Ectodermal cell (in vitro differentiated cells): ENCODE measurements around the gene ANTXRL.
"Not testable (repeated sequence)": the region's sequence is repeated elsewhere in the genome, so short reads cannot be mapped to it uniquely, and the experiment has no call there.

Source experiments
- H3K27ac ChIP-seq: 2 replicates; pipeline ENCODE4 v1.7.0; 2013; ENCODE audit warnings: mild to moderate bottlenecking, low read depth, low read length; ENCODE audit not compliant: insufficient read depth, poor library complexity, severe bottlenecking
- H3K27me3 ChIP-seq: 2 replicates; pipeline ENCODE4 v1.7.0; 2013; ENCODE audit warnings: mild to moderate bottlenecking, low read length; ENCODE audit not compliant: insufficient read depth, control insufficient read depth, poor library complexity, severe bottlenecking
- H3K36me3 ChIP-seq: one replicate; pipeline ENCODE4 v1.7.0; 2013; ENCODE audit warnings: low read length; ENCODE audit not compliant: control insufficient read depth, insufficient read depth
- H3K4me1 ChIP-seq: one replicate; pipeline ENCODE4 v1.7.0; 2013; ENCODE audit warnings: low read length; ENCODE audit not compliant: control insufficient read depth, insufficient read depth
- H3K4me3 ChIP-seq: 2 replicates; pipeline ENCODE4 v1.7.0; 2013; ENCODE audit warnings: low read depth, low read length, control low read depth; ENCODE audit not compliant: insufficient read depth
- H3K9me3 ChIP-seq: 2 replicates; pipeline ENCODE4 v1.7.0; 2013; ENCODE audit warnings: mild to moderate bottlenecking, low read length, moderate library complexity; ENCODE audit not compliant: control insufficient read depth
- WGBS, 2 experiments: methylation state at CpG; one replicate each; pipeline ENCODE4 v1.1.7; 2013; ENCODE audit warnings: missing lambda C conversion rate in 2 of 2; 5-methylcytosine and 5-hydroxymethylcytosine counted together

The ANTXRL gene

DNA sequence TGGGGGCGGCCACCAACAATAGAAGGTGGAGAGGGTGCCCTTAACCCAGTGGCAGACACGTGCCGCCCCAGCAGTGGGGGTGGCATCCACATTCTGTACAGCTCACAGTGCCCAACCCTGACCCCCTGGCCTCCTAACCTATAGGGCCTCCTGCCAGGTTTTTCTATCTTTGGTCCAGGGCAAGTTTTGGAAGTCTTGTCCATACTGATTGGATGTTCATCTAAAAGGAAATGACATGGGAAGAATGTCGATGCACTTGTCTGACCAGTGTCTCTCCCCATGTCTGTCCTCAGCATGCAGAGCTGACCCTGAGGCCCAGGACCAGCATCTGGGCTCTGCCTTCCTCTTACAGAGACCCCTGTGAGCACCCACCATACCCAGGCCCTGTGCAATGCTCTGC is 32.3 kb upstream of the ANTXRL start:
- 85 to 90% methylated on average over 4 of the region's 4 CpGs for WGBS, 2 experiments
- H3K27me3 ChIP-seq, result no peaks in the 10 kb centered on the region
- no peaks in the 10 kb centered on the region for H3K4me1 ChIP-seq
- H3K36me3 ChIP-seq, result no peaks in the 10 kb centered on the region
- H3K4me3 ChIP-seq, result no peak overlapping the region
- H3K27ac ChIP-seq, result no peak overlapping the region
- no peaks in the 10 kb centered on the region for H3K9me3 ChIP-seq

DNA sequence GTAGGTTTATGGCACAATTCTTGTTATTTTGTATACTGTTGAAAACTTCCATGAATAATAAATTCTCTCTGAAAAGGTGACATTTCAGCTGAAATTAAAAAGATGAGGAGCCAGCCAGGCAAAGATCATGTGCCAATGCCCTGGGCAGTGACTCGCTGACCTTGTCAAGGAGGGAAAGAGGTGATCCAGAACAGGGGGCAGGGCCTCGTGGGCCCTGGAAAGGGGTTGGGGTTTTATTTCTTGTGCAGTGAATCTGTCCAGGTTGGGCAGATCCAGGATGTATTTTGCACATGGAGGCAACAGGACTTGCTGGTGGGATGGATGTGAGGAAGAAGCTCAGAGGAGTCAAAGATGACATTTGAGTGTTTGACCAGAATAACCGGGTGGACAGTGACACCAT is 31.6 kb upstream of the ANTXRL start:
- not testable (repeated sequence) for H3K4me3 ChIP-seq, H3K27me3 ChIP-seq, H3K36me3 ChIP-seq, H3K4me1 ChIP-seq, H3K27ac ChIP-seq, H3K9me3 ChIP-seq
- 86 to 95% methylated on average over 3 of the region's 3 CpGs for WGBS, 2 experiments

DNA sequence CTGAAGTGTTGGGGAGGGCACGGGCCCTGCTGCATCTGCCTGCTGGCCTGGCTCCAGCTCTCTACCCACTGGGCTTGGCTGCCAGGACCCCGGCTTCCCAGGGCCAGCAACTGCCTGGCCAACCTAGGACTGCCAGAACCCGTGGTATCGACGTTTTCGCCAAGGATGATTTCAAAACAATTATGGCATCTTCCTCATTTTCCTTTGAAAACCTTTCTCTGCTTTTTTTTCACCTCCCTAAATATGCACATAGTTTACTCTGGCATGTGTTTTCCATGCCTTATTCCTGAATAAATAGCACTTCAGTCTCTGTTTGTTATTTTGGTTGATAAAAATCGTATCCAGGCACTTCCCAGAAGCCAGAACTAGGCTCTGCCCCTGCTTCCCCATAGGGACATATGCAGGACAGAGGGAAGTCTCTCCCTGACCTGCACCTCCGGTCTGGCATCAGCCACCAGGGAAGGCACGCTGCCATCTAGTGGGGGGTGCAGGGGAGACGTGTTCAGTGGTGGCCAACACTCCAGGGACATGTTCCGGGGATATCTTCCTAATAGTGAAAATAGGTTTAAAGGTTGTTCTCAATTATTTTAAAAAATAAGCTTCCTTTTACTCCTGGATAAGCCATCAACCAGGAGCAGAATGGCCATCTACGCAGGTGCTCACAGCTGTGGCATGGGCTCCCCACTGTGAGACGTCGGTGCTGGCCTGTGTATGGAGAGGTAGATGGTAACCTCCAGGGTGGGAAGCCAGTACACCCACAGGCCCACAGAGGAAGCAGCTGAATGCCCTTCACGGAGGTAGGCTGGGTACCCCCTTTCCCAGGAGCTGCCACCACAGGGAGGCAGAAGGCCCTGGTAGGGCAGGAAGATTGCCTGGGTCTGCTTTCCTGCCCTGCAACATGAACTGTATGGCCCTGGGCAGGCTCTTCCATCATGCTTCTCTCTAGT is 30.7 kb upstream of the ANTXRL start:
- no peak overlapping the region for H3K4me3 ChIP-seq
- H3K4me1 ChIP-seq, result no peaks in the 10 kb centered on the region
- H3K9me3 ChIP-seq, result no peaks in the 10 kb centered on the region
- no peaks in the 10 kb centered on the region for H3K27me3 ChIP-seq
- 62 to 63% methylated on average over 15 of the region's 15 CpGs for WGBS, 2 experiments
- no peak overlapping the region for H3K27ac ChIP-seq
- H3K36me3 ChIP-seq, result no peaks in the 10 kb centered on the region

DNA sequence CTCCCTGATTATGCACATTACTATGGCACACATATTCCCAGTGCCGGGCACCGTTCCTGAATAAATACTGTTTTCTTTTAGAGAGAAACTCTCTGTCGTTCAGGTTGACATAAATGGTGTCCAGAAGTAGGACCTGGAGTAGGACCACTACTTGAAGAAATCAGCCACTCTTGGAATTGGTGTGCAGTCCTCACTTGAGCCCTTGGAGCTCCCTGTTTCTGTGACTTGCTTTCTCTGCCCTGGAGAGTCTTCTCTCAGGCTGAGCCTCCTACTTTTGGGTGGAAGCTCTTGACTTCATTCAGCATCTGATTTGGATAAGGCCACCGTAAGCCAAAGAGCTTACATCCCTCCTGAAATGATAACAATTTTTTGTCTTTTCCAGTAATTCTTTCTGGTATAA is 29.7 kb upstream of the ANTXRL start:
- H3K27me3 ChIP-seq, result no peaks in the 10 kb centered on the region
- no peaks in the 10 kb centered on the region for H3K36me3 ChIP-seq
- H3K9me3 ChIP-seq, result no peaks in the 10 kb centered on the region
- no peaks in the 10 kb centered on the region for H3K4me1 ChIP-seq
- no peak overlapping the region for H3K27ac ChIP-seq
- WGBS, 2 experiments, result 91 to 93% methylated on average over 4 of the region's 4 CpGs
- H3K4me3 ChIP-seq, result no peak overlapping the region

DNA sequence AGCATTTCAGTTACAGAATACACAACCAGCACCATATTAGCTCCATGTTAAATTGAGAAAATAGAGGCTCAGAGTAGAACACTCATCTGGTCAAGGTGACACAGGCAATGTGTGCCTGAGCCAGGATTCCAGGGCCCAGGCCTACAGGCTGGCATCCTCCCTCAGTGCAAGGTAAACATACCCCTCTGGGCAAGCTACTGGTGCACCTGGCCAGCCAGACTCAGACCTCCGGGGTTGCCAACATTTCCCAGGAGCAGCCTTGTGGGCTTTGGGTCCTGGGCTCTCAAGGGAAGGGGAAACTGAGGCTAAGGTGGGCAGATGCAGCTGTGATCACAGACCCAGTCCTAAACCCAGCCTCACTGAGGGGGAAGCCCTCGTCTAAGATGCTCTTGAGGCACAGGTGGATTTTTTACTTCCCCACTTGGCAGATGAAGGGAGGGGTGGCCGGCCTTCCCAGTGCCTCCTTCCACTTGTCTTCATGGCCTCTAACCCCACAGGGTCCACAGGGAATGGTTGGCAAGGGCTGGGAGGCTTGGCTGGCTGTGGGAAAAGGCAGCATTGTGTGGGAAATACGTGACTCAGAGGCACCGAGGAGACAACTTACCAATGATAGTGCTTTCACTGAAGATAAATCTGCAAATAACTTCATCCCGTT is 23.8 kb upstream of the ANTXRL start:
- not testable (repeated sequence) for H3K27ac ChIP-seq, H3K36me3 ChIP-seq, H3K9me3 ChIP-seq, H3K27me3 ChIP-seq, H3K4me3 ChIP-seq, H3K4me1 ChIP-seq
- WGBS, 2 experiments, result 91 to 96% methylated on average over 6 of the region's 6 CpGs

DNA sequence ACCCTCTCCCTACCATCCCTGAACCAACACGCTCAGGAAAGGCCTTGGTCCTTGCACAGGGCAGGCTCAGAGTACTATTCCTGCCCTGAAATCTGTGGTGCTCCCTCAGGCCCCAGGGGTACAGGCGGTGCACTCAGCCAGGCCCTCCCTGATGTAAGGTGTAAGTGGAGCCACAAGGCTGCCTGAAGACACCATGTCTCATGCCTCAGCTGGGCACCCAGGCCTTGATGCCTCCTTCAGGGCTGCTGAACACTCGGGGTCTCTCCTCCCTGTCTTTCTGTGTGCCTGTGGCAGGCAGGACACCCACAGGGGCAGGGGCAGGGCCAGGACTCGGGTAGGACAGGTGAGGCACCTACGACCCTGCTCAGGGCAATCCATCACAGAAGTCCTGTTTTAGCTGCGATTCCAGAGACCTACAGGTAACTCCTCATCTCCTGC is 22.9 kb upstream of the ANTXRL start:
- H3K36me3 ChIP-seq, result no peaks in the 10 kb centered on the region
- no peaks in the 10 kb centered on the region for H3K27me3 ChIP-seq
- no peak overlapping the region for H3K27ac ChIP-seq
- no peaks in the 10 kb centered on the region for H3K4me1 ChIP-seq
- no peaks in the 10 kb centered on the region for H3K9me3 ChIP-seq
- WGBS, 2 experiments, result 91 to 97% methylated on average over 6 of the region's 6 CpGs
- no peak overlapping the region for H3K4me3 ChIP-seq

DNA sequence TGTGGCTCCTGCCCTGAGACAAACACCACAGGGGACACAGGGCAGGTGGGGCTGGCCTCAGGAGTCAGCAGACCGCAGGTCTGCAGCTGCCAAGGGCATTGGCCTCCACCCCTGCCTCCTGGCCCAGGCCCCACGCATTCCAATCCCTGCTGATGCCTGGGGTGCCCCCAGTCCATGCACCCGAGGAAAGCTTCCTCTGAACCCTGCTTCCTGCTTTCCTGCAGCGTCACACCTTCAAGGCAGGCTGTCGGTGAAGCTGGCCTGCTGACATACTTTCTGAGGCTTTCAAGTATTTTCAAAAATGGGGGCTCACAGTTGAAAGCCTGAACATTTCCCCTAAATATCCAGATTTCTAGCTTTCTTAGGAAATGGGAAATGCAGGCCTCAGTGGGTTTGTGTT is 22.5 kb upstream of the ANTXRL start:
- H3K4me3 ChIP-seq, result no peak overlapping the region
- no peaks in the 10 kb centered on the region for H3K9me3 ChIP-seq
- 89 to 91% methylated on average over 5 of the region's 5 CpGs for WGBS, 2 experiments
- no peaks in the 10 kb centered on the region for H3K4me1 ChIP-seq
- H3K27ac ChIP-seq, result no peak overlapping the region
- H3K27me3 ChIP-seq, result no peaks in the 10 kb centered on the region
- H3K36me3 ChIP-seq, result no peaks in the 10 kb centered on the region

DNA sequence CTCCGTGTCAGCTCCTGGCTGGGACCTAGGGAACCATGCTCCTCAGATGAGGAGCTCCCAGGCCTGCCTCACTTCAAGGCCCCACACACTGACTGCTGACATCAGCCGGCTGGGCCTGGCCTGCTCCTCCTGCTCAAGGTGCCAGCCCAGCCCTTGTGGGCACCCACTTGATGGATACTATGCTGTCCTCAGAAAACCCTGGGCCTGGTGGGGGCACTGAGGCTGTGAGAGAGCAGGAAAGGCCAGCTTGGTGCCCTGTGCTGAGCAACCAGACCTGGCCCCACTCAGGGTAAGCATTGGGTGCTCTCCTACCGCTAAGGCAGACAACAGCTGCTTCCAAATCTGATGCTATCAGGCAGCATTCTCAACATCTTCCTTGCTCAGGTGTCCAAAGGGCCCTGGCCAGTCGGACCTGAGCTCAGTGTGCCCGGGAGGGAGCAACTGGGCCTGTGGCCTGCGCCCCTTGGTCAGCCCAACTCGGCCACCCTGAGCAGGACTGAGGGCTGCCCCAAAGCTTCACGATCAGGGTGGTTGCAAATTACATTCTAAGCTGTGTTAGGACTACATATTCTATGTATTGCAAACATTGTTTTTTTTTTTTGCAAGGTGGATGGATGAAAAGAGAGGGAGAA is 21.9 kb upstream of the ANTXRL start:
- no peak overlapping the region for H3K4me3 ChIP-seq
- H3K4me1 ChIP-seq, result no peaks in the 10 kb centered on the region
- H3K9me3 ChIP-seq, result no peaks in the 10 kb centered on the region
- 91 to 92% methylated on average over 8 of the region's 8 CpGs for WGBS, 2 experiments
- no peaks in the 10 kb centered on the region for H3K36me3 ChIP-seq
- no peaks in the 10 kb centered on the region for H3K27me3 ChIP-seq
- H3K27ac ChIP-seq, result no peak overlapping the region

DNA sequence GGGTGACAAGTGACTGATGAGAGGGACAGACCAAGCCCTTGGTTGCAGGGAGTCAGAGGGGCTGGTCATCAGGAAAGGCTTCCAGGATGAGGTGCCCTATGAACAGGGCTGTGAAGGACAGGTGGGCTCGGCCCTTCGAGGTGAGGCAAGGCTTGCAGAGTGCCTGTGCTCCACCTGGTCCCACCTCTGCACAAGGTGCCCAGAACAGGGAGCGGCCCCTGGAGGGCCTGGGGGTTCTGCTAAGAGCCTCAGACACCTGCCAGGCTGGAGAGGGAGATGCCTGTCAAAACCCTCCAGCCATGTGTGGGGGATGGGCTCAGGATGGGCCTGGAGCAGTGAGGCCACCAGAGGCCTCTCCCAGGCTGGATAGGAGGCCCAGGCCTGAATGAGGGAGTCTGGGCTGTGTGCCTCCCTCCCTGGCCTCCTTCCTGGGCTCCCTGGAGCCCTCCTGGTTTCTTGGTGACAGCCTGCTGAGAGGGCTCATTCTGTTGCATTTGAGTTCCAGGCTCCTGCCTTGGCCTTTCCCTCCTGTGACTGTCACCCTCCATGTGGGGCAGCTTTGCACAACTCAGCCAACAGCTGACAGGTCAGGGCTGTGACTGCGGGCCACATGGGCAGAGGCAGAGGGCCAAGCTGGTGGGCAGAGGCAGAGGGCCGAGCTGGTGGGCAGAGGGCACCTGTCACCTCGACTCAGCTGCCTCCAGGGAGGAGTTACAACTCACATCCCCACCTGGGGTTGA is 21.1 kb upstream of the ANTXRL start:
- 89 to 90% methylated on average over 6 of the region's 6 CpGs for WGBS, 2 experiments
- H3K4me1 ChIP-seq, H3K4me3 ChIP-seq, H3K27me3 ChIP-seq, H3K27ac ChIP-seq, H3K9me3 ChIP-seq, H3K36me3 ChIP-seq: not testable (repeated sequence)
